ENCODE data around the gene OR51F1. TPM values are rescaled to one million over a fixed set of nuclear protein-coding genes. Genes with fewer than 3 reads are reported as not detected.

OR51F1 gene
- total and polyA plus RNA-seq, 2 of the 8 experiments (the other 6 are each of a cell fraction or from before 2014, with no cell fraction given), result not detected

- H3K4ac ChIP-seq (replicated peaks; ENCODE audit: insufficient read length, low read depth, low read length), result no peak within 1 kb of the TSS
- H3K18ac ChIP-seq (ENCODE audit: extremely low read depth, low read length), result no peak within 1 kb of the TSS
- H2BK120ac ChIP-seq (replicated peaks; ENCODE audit: low read depth, low read length), result no peak within 1 kb of the TSS
- FAIRE-seq, result no peak
- H4K5ac ChIP-seq (ENCODE audit: insufficient read length, low read depth, low read length), result no peak within 1 kb of the TSS
- no peak within 1 kb of the TSS for H3K14ac ChIP-seq (ENCODE audit: insufficient read length)
- no peak for DNase-seq (ENCODE audit: low read depth in 1 of 2, low spot score in 2 of 2)
- no peaks in the 10 kb centered on the region for H3K36me3 ChIP-seq (ENCODE audit: control insufficient read depth in 2 of 4, insufficient read depth in 4 of 4, low read length in 3 of 4)
- no peak within 1 kb of the TSS for H3K9ac ChIP-seq (replicated peaks in 1 of 4; ENCODE audit: extremely low read depth in 1 of 4, low read depth in 3 of 4, low read length in 3 of 4)
- 0 out of 4 replicates have a peak, but pooled peaks cover 0 to 6% of the 10 kb centered on the region in 2 experiments for H3K9me3 ChIP-seq (ENCODE audit: insufficient read depth in 2 of 2, low read depth in 1 of 2, low read length in 1 of 2)
- no peak within 1 kb of the TSS for H2BK5ac ChIP-seq (ENCODE audit: low read depth, low read length)
- no peaks in the 10 kb centered on the region for H3K4me1 ChIP-seq (replicated peaks in 1 of 4; ENCODE audit: control insufficient read depth in 3 of 4, insufficient read depth in 4 of 4, low read length in 3 of 4)
- H2AK5ac ChIP-seq (ENCODE audit: low read depth, low read length), result no peak within 1 kb of the TSS
- H3K27me3 ChIP-seq (replicated peaks in 1 of 4; ENCODE audit: control insufficient read depth in 3 of 4, extremely low read depth in 1 of 4, insufficient read depth in 3 of 4, low read length in 3 of 4), result no peaks in the 10 kb centered on the region
- no peak within 1 kb of the TSS for H3K56ac ChIP-seq (replicated peaks; ENCODE audit: insufficient read length, low read depth, low read length)
- H3K4me2 ChIP-seq (ENCODE audit: insufficient read depth in 1 of 2, low read depth in 2 of 2, low read length in 2 of 2), result no peak within 1 kb of the TSS
- H3K27ac ChIP-seq (ENCODE audit: low read depth, low read length), result no peak within 1 kb of the TSS
- H3K79me1 ChIP-seq (ENCODE audit: low read depth, low read length), result no peaks in the 10 kb centered on the region
- 95% methylated on average over 3 of the region's 3 CpGs; no CpG with 5 or more reads in 1 of the 2 experiments for WGBS, 2 experiments (ENCODE audit: extremely low coverage in 1 of 2, insufficient coverage in 1 of 2, insufficient read length in 1 of 2, insufficient replicate concordance in 2 of 2, low coverage in 1 of 2, low lambda C conversion rate in 2 of 2, missing lambda C conversion rate in 1 of 2)
- TF ChIP-seq RAD21 (IDR thresholded peaks at IDR 0.05 in 1 of 2, conservative IDR thresholded peaks at IDR 0.05 in 1 of 2; ENCODE audit: low read depth in 2 of 2, low read length in 2 of 2) (no peak), E2F6 (IDR thresholded peaks at IDR 0.05) (no peak), KDM5A (IDR thresholded peaks at IDR 0.05; ENCODE audit: low read length) (no peak), POU5F1 (IDR thresholded peaks at IDR 0.05; ENCODE audit: low read depth, low read length) (no peak)
- no peak within 1 kb of the TSS for H3K4me3 ChIP-seq (ENCODE audit: extremely low read depth in 1 of 4, insufficient read depth in 2 of 4, low read depth in 3 of 4, low read length in 4 of 4)
- ChIA-PET CTCF (ENCODE audit: partially characterized antibody) (no interaction called here), POLR2A (ENCODE audit: partially characterized antibody) (no interaction called here)
- no peaks in the 10 kb centered on the region for H3K23me2 ChIP-seq (ENCODE audit: low read depth, low read length)
- H4K8ac ChIP-seq (ENCODE audit: extremely low read depth, insufficient read depth, low read length), result no peak within 1 kb of the TSS
- no peak within 1 kb of the TSS for H2BK20ac ChIP-seq (ENCODE audit: low read length)
- H3K79me2 ChIP-seq (ENCODE audit: control insufficient read depth in 1 of 2, insufficient read depth in 2 of 2, low read length in 2 of 2), result no peaks in the 10 kb centered on the region
- no peak within 1 kb of the TSS for H2BK15ac ChIP-seq (ENCODE audit: low read length)
- no peak within 1 kb of the TSS for H3K23ac ChIP-seq (ENCODE audit: insufficient read length)
- H2AFZ ChIP-seq (ENCODE audit: low read length), result no peak within 1 kb of the TSS
- no peaks in the 10 kb centered on the region for H4K20me1 ChIP-seq (replicated peaks in 1 of 2; ENCODE audit: control insufficient read depth in 1 of 2, insufficient read depth in 2 of 2, low read length in 2 of 2)
- H4K91ac ChIP-seq (replicated peaks; ENCODE audit: insufficient read length, low read length), result no peak within 1 kb of the TSS
- H2BK12ac ChIP-seq (ENCODE audit: low read depth, low read length), result no peak within 1 kb of the TSS
Measured at GRCh38 chr11:4804280-4804679, 34.5 kb upstream of the OR51F1 start, which contains the start of gene OR52R1. Gene OR52R1 (minus strand): TSS chr11:4804380. CDS start chr11:4804380, 0 bp downstream.

All from H1 (cell line).